NCI-H2029 treated with DMSO at 0.1 percent for 48 hours (cell line): Measurements from ENCODE around the gene CD274.

Source experiments
- DNase-seq: peaks from one replicate; lab custom pipeline; 2025; lab: John Stamatoyannopoulos, UW

Gene CD274

DNA sequence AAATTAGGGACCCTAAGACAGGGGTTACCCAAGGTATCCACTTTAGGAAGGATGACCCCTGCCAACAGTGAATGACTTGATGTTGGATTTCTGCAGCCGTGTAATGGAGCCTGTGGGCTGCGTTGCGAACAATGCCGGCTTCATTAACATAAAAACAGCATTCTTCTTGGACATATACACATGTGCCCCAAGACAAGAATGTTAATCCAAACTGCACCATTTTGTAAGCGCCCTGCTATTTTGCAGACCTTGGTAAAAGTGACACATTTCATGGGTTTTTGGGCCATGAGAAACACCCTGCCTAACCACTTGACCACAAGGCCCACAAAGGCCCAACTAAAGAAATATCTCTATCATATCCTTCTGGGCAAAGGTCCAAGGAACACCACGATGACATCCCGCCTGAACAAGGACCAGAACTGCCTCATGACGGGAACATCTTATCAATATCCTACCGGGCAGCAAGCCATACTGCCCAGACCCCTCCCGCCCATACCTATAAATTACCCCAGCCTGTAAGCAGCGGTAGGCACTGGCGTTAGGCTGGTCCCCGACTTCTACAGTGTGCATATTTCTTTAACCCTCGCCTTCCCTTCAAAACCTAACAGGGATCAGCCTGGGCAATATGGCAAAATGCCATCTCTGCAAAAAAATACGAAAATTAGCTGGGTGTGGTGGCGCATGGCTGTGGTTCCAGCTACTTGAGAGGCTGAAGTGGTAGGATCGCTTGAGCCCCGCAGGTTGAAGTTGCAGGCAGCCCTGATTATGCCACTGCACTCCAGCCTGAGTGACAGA, 50.3 kb downstream of the CD274 start:
- peak; percentile 33 for DNase-seq

DNA sequence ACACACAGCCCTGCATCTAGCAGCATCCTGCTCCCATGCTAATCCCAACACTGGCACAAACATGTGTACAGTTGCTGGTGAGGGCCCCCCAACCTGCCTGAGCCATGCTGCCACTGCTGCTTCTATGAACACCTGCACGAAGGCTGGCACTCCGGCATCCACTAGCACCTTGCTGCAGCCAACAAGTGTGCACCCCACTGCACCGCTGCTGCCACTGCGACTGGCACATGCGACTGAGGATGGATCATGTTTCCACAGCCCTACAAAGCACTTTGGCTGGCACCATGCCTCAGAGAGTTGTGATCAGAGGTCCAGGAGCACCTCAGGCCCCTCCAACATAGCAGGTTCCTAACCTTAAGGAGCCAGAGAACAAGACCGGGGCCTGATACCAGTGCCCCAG, 52.2 kb downstream of the CD274 start:
- no peak for DNase-seq

DNA sequence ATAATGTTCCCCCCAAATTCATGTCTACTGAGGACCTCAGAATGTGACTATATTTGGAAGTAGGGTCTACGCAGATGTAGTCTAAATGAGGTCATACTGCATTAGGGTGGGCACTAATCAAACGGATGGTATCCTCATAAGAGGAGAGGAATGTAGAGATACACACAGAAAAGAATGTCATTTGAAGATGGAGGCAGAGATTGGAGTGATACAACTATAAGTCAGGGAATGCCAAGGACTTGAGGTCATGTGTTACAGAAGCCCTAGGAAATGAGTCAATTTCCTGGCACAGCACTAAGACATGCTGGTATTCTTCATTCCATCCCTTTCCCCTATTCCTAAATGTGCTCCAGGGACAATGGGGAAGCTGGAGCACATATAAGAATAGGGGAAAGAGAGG, 59.2 kb downstream of the CD274 start:
- no peak for DNase-seq

DNA sequence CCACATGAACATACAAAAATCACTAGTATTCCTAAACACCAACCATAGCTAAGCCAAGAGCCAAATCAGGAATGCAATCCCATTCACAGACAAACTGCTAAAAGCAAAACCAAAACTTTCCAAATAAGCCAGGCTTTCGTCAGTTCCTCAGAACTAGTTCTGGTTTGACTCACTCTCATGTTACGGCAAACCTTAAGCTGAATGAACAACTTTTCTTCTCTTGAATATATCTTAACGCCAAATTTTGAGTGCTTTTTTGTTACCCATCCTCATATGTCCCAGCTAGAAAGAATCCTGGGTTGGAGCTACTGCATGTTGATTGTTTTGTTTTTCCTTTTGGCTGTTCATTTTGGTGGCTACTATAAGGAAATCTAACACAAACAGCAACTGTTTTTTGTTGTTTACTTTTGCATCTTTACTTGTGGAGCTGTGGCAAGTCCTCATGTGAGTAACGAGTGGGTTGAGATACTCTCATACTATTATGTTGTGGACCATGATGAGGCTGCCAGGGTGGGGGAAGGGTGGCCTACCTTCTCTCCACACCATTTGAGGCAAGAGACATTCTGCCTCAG, 60.1 kb downstream of the CD274 start, which contains the start of gene PDCD1LG2:
Gene PDCD1LG2 (plus strand): TSS at position 172 of the 572 bp plus-strand sequence. CDS start 12,016 bp downstream, outside the sequence.
- DNase-seq = no peak

DNA sequence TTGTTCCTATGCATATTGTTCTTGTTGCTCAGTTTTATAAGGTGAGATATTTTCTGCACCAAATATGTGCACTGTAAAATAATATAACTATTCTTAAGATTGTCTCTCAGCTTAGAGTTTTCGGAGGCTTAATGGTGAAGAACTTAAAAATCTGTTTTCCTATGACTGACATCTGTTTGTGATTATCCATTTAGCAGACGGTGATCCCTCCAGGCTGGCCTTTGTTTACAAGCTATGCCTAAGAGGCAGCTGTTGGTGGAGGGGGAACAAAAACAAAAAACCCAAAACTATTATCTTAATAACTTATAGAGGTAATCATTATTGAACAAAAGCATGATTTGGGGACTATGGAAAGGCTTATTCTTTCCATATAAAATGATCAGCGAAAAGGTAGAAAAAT, 60.6 kb downstream of the CD274 start:
- DNase-seq = no peak

DNA sequence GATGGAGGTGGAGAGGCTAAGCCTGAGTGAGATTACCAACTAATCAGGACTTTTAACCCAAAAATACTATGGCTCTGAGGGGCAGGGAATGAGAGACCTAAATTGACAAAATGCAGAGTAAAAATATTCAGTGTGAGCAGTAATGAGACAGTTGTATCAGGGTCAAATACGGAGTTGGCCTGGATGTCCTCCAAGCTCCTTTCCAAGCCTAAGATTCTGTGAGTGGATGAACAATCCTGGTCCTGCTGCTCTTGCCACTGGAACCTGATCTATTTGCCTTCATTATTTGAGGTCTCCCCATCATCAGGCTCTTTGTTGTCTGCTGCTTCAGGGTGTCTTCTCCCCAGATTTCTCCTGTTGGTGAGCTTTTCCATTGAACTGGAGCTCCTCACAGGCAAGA, 61.1 kb downstream of the CD274 start:
- no peak for DNase-seq

DNA sequence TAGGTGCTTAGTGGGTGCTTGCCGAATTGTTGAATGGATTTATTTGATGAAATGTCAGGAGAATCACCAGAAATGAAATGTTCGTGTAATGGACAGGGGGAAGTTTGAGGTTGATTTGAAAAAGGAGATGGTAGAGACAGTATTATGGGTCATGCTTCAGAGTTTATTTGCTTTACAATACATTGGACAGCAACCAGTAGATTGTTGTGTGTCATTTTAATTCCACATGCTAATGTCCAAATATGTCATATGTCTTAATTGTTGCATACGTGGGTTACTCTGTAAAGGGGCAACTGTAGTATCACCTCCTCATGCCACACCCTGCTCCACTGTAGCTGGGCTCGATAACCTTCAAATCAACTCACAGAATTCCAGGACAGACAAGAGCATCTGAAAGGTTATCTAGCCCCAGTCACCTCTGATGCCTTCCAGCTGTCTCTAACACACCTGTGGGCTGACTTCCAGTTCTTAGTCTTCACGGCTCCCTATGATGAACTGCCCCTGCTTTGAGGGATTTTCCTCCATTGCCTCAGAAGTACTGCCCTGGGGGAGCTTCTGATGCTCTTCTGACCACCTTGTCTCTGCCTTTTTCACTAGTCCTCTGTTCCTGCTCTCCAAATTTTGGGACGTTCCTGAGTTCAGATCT, 61.7 kb downstream of the CD274 start:
- no peak for DNase-seq

DNA sequence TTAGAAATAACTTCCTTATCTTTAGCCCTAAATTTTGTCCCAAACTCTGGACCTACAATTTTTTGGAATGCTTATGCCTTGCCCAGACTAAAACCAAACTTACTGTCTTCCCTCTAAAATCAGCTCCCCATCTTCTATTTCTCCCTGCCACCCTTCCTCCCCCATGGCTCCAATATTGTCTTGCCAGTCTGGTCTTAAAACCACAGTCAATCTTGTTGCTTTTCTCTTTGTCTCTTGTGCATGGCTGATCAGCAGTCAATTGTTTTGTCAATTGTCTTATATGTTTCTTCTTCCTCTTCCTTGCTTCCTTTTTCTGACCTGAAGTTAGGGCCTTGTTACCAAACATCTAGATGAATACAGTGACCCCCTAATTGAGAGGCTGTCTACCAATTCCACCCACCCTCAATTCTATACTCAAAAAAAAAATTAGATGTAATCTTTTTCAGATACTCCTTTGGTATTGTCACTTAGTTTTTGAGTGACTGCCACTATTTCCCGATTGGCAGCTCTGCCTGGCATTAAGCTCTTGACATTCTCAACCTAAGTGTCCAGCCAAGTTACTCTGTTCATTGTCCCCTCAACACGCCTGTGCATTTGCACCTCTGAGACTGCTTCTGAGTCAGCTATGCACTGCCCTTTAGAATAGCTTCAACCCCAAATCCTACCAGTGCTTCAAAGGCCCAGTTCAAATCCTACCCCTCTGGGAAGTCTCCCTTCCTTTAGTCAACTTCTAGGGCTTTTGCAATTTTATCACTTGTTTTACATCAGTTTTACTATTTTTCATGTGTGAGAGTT, 62.5 kb downstream of the CD274 start:
- DNase-seq = no peak

DNA sequence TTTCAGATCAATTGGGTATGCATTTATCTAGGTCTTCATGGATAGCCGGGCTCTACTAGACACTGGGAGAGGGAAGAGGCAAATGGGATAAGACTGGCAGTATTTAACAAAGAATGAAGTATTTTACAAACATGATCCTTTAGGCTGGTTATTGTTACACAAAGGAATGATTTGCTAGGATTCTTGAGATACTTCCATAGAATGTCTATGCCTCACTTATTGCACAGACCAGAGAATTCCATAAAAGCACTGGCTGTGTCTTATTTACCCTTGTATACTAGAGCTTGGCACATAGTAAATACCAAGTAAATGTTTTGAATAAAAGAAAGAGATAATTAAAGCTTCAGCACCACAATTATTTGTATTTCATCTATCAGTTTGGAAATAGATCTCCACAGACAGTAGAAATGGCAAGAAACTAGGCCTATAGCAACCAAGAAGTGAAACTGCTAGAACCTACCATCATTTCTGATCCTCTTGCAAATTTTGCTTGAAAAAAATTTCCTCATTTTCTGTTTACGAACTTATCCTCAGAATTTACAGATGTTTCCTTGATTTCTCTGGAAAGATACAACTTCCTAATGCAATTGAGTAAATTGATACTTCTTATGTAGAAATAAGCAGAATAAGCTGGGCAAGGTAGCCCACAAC, 63.7 kb downstream of the CD274 start:
- DNase-seq = no peak

DNA sequence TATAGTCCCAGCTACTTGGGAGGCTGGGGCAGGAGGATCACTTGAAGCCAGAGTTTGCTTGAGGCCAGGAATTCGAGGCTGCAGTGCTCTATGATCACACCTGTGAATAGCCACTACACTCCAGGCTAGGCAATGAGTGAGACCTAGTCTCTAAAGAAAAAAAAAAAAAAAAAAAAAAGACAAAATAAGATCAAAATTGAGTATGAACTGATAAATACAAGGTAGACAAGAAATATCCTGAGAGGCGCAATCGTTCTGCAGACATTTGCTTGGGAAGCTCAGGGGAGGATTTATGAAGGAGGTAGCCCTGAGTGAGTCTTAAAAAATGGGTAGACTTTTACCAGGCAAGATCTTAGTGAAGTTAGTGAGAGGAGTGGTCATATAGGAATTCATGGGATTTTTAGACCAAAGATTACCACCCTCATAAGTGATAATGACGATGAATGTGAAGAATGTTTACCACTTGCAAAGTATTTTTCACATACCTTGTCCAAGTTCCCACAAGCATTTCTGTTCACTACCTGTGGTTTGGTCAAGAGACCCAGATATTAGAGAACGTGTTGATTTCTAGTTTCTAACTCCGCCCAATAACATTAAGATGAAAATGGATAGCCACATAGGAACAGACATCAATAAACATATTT, 64.4 kb downstream of the CD274 start:
- no peak for DNase-seq

DNA sequence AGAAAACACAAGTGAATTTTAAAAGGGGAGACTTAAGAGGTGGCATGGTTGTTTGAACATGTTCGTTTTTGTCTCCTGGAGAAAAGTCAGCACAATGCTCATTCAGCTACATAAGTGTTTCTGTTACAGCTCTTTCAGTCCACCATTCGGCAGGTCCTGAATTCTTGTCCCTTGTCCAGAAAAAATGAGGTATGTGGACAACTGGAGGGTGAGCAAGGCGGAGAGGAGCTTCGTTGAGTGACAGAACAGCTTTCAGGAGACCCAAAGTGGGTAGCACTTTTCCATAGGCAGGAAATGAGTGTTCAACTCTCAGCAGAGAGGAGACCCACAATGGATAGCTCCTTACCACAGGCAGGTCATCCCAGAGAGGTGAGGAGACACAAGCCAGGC, 64.9 kb downstream of the CD274 start:
- no peak for DNase-seq

DNA sequence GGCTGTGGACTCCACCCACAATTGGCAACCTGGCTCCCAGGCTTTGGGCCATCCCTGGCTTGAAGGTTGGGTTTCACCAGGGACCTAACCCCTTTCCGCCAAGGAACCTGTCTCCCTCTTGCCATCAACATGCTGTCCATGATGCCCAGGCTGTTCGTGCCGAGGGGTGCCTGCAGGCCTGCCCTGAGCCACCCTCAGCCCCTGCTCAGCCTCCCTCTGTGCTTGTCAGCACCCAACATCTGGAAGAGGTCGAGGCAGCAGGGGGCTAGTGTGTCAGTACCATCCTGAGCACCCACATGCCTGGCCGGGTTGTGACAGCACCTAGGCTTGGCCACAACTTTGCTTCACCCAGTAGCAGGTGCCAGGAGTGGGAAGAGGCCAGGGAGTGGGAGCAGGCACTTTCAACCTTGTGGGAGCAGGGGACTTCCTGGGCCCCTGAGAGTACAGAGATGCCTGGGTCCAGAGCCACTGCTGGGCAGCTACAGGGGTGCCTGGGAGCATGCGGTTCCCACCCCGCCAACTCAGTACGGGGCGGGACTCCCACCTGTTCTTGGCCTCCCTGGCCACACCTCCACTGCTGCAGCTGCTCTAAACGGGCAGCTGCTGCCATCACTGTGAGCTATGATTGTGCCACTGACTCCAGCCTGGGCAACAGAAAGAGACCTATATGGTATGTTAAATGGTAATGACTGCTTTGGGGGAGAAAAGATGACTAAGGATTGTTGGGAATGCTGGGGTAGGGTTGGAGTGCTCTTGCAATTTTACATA, 66.3 kb downstream of the CD274 start:
- no peak for DNase-seq

DNA sequence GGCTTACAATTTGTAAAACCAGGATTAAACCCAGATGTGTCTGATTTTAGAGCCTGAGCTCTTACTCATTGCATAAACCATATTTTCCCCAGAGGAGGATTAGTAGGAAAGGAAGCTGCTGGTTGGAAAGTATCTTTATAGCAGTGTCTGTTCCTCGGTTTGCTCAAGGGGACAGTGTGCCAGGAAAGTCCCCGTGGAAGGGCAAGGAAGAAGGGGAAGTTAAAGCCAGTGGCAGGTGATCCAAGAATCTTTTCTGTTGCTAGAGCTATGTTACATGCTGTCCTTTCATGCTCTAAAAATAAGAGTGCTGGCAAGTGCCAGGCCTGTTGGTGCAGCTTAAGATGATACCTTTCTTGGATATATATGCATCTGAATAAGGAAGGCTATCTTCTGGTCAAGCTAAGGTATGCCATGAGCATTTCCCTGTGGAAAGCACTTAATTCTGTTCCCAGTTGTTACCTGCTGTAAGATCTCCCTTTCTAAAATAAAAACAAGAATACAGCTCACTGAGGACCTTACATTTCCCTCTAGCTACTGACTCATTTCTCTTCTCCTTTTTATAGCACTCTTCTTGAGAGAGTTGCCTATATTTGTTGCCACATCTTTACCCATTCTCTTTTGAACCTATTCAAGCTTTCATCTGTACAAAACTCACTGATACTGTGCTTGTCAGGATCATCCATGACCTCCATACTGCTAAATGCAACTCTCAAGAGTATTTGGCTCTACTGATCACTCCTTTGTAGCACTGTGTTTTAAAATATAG, 68.0 kb downstream of the CD274 start:
- DNase-seq = no peak

DNA sequence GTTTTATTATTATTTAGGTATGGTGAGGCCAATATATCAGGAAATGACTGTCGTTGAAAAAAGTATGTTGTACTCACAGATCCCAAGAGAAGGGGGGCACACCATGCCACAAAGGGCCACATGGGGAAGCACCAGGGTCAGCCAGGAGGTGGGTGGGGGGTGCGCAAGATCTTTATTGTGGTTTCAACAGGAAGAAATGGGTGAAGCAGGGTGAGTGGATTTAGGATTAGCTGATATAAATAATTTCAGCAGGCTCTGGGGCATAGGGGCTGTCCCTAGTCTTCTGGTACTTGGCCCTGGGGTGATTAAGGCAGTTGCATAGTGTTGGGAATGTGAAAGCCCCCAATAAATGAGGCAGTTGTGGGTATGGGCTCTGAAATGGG, 68.6 kb downstream of the CD274 start:
- no peak for DNase-seq
